ENCODE results near the gene BARHL2. TPM values are rescaled to one million over a fixed set of nuclear protein-coding genes. Genes with fewer than 3 reads are reported as not detected.

BARHL2 gene
- polyA plus RNA-seq, 2 of the 4 experiments (the other 2 are of a cell fraction): not detected

DNA sequence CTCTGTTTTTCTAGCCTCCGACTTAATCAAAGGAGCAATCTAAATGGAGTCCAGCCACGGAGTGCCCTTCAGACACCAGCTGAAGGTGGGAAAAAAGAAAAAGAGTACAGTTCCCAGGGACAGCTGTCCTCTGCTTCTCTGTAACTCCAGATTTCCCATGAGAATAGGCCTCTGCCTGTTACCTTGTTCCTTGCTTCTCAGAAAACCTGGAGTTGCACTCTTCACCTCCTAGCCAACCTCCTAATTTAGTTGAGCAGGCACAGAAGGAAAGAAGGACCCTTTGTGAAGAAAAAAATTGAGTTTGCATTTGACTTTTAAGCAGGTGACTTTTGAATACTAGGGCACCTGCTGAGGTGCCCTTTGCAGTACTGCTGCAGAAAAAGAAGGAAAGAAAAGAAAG lies 8.3 kb downstream of the BARHL2 start (continued):
- no peak for TF ChIP-seq RAD21 (conservative IDR thresholded peaks at IDR 0.05 in 1 of 2, IDR thresholded peaks at IDR 0.05 in 1 of 2)
- no peak for TF ChIP-seq GATA3 (IDR thresholded peaks at IDR 0.05; ENCODE audit: borderline replicate concordance)
- TF ChIP-seq, protein P1, sequence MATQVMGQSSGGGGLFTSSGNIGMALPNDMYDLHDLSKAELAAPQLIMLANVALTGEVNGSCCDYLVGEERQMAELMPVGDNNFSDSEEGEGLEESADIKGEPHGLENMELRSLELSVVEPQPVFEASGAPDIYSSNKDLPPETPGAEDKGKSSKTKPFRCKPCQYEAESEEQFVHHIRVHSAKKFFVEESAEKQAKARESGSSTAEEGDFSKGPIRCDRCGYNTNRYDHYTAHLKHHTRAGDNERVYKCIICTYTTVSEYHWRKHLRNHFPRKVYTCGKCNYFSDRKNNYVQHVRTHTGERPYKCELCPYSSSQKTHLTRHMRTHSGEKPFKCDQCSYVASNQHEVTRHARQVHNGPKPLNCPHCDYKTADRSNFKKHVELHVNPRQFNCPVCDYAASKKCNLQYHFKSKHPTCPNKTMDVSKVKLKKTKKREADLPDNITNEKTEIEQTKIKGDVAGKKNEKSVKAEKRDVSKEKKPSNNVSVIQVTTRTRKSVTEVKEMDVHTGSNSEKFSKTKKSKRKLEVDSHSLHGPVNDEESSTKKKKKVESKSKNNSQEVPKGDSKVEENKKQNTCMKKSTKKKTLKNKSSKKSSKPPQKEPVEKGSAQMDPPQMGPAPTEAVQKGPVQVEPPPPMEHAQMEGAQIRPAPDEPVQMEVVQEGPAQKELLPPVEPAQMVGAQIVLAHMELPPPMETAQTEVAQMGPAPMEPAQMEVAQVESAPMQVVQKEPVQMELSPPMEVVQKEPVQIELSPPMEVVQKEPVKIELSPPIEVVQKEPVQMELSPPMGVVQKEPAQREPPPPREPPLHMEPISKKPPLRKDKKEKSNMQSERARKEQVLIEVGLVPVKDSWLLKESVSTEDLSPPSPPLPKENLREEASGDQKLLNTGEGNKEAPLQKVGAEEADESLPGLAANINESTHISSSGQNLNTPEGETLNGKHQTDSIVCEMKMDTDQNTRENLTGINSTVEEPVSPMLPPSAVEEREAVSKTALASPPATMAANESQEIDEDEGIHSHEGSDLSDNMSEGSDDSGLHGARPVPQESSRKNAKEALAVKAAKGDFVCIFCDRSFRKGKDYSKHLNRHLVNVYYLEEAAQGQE (IDR thresholded peaks at IDR 0.05): no peak
- TF ChIP-seq ESRRA (IDR thresholded peaks at IDR 0.05; ENCODE audit: borderline replicate concordance, low read length): no peak

DNA sequence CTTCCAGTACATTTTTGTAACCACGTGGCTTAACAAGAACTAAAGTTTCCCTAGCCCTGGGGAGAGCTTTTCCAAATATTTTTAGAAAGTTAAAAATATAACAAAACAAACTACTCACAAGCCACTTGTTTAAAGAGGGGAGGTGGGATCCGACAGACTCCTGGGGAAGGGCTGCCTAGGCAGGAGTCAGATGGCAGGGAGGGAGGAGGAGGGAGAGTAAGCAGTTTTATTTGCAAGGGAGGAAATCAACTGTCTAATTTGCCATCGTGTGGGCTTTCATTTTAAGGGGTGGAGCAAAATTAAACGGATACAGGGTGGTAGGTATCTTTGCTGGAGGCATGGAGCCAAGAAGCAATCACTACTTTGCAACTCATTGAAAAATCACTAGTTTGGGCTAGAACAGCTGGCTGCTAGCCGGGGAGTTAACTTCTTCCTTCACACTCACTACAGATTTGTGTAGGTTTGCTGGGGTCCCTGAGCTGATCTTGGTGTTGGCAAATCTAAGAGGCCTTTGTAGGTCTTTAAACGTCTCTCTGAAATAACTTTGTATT lies 8.8 kb downstream of the BARHL2 start:
- no peak overlapping the region for H3K27ac ChIP-seq
- ATAC-seq (no peak), FAIRE-seq (no peak), DNase-seq (ENCODE audit: low read depth in 1 of 2, low spot score in 1 of 2) (no peak)
- H3K4me3 ChIP-seq: no peak overlapping the region
- H3K4me2 ChIP-seq: no peak overlapping the region
- CTCF ChIA-PET: interaction anchor here (1.1 to 1.6 kb wide), 2 partner anchors 13 to 21 kb away, joined by 3 read pairs; no protein-coding TSS in a partner anchor
- no peak for TF ChIP-seq NPAS2 (CRISPR knock-in tag; IDR thresholded peaks at IDR 0.05; ENCODE audit: borderline replicate concordance)
- no peak for TF ChIP-seq SMC3 (IDR thresholded peaks at IDR 0.05)
- no peak for TF ChIP-seq HDAC2 (IDR thresholded peaks at IDR 0.05)
- TF ChIP-seq, protein P2, sequence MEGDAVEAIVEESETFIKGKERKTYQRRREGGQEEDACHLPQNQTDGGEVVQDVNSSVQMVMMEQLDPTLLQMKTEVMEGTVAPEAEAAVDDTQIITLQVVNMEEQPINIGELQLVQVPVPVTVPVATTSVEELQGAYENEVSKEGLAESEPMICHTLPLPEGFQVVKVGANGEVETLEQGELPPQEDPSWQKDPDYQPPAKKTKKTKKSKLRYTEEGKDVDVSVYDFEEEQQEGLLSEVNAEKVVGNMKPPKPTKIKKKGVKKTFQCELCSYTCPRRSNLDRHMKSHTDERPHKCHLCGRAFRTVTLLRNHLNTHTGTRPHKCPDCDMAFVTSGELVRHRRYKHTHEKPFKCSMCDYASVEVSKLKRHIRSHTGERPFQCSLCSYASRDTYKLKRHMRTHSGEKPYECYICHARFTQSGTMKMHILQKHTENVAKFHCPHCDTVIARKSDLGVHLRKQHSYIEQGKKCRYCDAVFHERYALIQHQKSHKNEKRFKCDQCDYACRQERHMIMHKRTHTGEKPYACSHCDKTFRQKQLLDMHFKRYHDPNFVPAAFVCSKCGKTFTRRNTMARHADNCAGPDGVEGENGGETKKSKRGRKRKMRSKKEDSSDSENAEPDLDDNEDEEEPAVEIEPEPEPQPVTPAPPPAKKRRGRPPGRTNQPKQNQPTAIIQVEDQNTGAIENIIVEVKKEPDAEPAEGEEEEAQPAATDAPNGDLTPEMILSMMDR (IDR thresholded peaks at IDR 0.05): no peak
- 0 out of 3 replicates have a peak, but pooled peaks cover 3% of the 10 kb centered on the region for H3K4me1 ChIP-seq
- WGBS (ENCODE audit: missing lambda C conversion rate): 10% methylated on average over 6 of the region's 6 CpGs
- H3K9me3 ChIP-seq: no peaks in the 10 kb centered on the region
- POLR2A ChIA-PET: no interaction called here

GRCh38 chr1:90707363-90707710 lies 9.8 kb downstream of the BARHL2 start:
- Histone ChIP-seq H3K9me3 (no peaks in the 10 kb centered on the region), H3K4me3 (peak overlapping the region; percentile 40), H3K4me1 (0 out of 3 replicates have a peak, but pooled peaks cover 3% of the 10 kb centered on the region), H3K27ac (no peak overlapping the region), H3K4me2 (peak overlapping the region; percentile 86)
- ChIA-PET POLR2A (no interaction called here), CTCF (interaction anchor here (0.7 kb wide), 1 partner anchor 11 kb away, joined by 3 read pairs; no protein-coding TSS in a partner anchor)
- 7% methylated on average over 14 of the region's 21 CpGs for WGBS (ENCODE audit: missing lambda C conversion rate)
- ATAC-seq (peak; percentile 92 to 93), FAIRE-seq (no peak), DNase-seq (ENCODE audit: low read depth in 1 of 2, low spot score in 1 of 2) (peak; percentile 27 to 40)
- TF ChIP-seq, protein P1 (IDR thresholded peaks at IDR 0.05): peak; percentile 77
- no peak for TF ChIP-seq JUN (IDR thresholded peaks at IDR 0.05)

Measured in A549 (cell line).